ENCODE measurements around the gene CNTNAP4.

The CNTNAP4 gene

DNA sequence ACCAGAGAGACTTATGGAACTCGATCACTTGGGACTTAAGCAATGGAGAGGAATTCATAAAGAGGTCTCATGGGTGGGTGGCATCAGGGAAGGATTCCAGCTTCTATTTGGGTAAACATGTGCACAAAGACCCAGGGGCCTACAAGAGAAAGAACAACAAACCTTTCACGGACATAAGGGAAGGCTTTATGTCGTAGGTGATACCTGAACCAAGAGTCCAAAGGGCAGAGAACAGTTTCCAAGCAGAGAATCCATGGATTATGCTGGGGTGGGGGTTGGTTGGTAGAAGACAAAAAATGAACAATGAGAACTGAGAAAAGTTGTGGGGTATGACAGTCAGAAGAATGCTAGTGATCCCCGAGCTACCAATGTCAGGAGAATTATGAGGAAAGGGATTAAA lies 119.8 kb downstream of the CNTNAP4 start:
- DNase-seq (ENCODE audit: low spot score) = no peak

DNA sequence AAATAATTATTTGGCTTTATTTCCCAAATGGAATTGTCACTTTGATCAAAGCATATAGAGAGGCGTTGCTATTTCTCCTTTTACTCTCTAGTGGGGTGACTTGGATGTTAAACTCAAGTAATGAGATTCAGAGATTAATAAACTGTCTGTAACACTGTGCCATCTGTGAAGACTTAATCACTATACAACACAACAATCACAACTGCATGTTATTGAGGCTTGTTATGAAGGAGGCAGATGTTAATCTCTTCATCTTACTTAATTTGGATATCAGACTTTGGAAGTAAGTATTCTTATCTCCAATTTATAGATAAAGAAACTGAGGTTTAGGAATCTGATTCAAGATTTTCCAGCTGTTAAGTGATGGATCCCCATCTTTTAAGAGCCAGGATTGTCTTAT lies 132.5 kb downstream of the CNTNAP4 start:
- no peak for DNase-seq (ENCODE audit: low spot score)

DNA sequence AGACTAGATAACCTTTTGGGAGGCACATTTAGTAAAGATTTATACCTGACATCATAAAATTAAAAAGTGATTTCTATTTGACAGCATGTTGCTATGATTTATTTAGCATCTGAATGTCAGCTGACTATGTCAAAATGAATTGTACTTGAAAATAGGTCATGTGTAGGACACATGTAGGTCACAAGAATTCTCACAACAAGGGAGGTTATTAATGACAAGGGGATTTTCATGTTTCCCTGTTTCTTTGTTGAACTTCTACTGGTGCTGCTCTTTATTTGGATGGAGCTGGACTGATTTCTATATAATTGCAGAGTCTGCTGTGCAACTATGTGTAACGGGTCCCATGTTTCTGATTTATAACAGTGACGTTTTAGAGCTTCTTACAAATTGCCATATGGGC lies 144.4 kb downstream of the CNTNAP4 start:
- no peak for DNase-seq (ENCODE audit: low spot score)

DNA sequence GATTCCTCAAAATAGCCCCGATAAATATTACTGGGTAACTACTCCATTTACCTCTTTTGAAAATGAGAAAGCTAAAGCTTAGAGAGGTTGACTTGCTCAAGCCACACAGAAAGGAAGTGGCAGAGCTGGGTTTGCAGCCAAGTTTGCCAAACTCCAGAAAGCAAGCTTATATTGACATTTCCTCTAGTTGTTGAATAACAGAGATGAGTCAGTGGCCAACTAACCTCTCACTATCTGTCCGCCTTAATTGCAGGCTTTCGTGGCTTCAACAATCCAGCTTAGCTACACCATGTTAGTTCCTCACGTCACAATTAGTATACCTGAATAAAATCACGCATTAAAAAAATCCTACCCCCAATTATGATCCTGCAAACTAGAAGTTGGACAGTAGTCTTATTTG lies 151.7 kb downstream of the CNTNAP4 start:
- DNase-seq (ENCODE audit: low spot score) = no peak

DNA sequence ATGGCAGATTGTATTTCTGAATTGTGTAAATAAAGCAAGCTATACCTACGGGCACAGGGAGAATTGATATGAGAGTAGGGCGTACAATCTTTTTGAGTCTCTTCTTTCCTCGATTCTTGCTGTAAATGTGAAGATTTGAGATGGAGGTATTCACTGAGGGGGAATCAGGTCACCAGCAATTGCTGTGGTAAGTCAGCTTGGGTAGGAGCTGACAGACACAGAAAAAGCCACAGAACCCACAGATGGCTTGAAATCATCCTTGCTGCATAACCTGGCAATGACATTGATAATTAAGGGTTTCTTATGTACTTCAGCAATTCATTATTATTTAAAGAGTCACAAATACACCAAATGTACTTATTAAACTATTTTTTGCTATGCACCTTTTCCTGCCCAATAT lies 164.2 kb downstream of the CNTNAP4 start:
- DNase-seq (ENCODE audit: low spot score) = no peak

DNA sequence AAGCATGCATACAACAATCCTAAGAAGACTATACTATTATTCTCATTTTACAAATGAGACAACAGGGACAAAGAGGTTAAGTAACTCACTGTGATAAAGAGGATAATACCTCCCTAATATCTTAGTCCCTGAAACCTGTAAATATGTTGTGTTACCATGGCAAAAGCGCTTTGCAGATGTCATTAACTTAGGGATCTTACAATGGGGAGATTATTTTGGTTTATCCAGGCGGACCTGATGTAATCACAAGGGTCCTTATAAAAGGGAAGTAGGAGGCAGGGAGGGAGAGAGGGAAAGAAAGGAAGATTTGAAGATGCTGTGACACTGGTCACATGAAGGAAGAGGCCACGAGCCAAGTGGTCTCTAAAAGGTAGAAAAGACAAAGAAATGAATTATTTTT lies 164.7 kb downstream of the CNTNAP4 start:
- no peak for DNase-seq (ENCODE audit: low spot score)

DNA sequence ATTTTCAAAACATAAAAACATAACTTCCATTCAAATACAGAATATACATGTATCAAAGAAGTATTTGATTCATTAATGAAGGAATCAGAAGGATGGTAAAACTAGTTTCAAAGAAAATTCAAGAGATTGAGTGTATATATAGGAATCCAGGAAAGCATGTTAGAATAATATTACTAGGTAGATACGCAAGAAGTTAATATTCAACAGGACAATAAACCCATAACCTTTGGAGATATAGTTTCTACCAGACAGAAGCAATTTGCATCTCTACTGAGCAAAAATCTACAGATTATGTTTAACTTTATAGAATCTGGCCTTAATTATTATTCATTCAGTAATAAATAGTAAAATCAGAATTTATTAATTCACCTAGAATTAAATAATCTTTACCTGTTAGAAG lies 166.8 kb downstream of the CNTNAP4 start:
- no peak for DNase-seq (ENCODE audit: low spot score)

DNA sequence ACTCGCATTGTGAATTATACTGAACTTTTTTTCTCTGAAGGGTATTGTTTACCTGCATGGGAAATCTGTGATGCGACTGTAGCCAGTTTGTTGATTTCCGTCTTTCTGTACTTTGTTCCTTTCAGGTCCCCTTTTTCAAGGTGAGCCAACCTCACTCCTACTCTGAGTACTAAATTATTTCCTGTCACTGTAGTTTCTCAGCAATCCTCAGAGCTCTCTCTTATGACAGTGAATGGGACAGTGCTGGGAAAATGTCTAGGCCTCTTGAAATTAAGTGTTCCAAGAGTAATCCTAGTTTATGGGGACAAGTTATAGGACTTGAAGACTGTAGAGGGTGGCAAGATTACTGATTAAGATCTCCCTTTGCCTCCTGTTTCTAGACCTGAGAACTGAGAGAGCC lies 167.6 kb downstream of the CNTNAP4 start:
- DNase-seq (ENCODE audit: low spot score) = no peak

DNA sequence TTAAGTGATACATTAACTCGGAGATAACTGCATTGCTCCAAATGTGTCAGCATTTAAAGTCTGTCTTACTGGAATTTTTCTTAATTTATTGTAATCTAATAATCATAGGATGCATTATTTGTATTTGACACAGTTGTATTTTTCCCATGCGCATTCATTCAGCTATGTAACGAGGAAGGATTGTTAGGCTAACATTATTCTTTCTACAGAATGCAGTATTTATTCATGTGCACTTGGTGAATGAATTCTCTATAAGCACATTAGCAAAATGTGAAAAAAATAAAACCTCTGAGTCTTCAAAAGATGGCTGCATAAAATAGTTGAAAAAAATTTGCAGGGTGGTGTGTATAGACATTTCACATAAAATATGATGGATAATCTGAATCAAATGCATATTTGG lies 168.6 kb downstream of the CNTNAP4 start:
- no peak for DNase-seq (ENCODE audit: low spot score)

DNA sequence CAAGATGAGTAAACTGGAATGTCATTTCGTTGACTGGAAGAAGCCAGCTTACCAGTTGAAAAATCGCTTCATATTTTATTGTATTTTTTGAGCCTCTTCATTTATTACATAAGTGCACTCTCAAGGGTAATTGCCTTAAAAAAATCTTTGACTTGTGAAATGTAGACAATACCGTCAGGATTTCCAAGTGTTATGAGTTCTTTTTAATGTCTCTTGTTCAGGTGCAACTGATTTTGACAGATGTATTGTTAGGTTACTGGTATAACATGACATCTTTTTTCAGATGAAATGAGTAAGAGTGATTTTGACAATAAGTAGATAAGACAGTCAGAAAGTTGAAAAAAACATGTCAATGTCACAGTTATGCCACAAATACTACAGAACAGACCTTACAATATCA lies 169.1 kb downstream of the CNTNAP4 start:
- DNase-seq (ENCODE audit: low spot score) = no peak

DNA sequence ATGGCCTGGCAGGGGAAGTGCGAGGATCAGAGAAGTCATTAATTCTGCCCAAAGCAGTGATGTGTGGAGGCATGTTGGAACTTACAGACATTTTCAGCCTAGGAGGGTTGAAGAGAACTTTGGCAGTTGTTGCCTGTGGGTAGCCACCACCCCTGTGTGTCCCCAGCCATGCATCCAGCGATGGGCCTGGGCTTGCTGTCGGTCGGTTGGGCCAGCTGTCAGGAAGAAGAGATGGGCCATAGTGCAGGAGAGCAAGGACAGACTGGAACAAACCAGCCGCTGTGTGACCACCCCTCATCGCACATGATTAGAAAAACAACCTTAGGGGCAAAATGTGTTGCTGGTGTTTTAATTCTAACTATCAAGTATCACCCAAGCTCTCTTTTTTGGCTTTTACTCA lies 173.7 kb downstream of the CNTNAP4 start:
- DNase-seq (ENCODE audit: low spot score) = no peak

DNA sequence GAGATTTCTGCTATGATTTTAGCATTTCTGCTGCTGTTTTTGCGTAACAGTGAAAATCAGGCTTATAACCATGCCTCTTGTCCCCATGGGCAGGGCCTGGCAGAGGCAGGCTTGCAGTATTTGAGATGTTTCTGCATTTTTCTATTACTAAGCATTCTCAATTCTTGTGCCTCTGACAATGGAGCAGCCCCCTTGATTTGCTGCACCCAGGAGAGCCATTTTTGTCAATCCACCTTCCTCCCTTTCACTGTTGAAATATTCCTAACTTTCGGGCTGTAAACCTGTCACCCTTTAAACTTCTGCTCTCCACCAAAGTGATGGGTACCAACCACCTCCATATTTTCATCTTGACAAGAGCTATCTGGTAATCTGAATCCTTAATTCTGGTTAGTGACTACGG lies 178.1 kb downstream of the CNTNAP4 start:
- no peak for DNase-seq (ENCODE audit: low spot score)

DNA sequence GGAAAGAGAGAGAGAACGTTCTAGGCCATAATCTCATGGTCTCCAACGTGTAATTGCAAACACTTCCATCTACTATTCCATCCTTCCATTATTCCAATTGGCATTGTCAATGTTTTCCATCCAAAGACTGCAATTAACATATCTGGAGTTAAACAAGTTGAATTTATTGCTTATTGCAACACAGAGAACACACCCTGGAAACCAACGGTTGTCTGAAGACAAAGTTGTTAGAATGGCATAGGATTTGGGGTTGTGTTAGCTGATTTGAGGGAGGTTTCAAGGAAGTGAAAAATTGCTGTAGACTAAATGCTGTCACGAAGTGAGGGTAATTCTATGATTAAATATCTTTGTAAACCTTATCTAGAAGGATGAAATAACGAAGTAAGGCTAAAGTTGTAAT lies 178.8 kb downstream of the CNTNAP4 start:
- no peak for DNase-seq (ENCODE audit: low spot score)

DNA sequence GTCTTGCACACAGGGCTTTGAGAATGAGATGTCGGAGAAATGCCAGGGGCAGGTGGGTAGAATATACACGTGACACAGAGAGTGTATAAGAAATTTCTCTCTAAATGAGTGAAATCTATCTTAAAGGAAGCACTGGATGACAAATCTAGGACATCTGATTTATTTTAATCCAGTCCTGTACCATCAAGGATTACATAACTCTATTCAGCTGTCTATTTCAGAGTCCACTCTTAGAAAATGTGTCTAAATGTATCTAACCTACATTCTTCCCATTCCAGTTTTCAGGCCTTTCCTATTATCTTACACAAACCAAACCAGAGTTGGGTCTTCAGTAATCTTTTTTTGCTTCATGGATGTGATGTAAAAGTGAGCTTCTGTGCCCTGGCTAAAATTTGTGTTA lies 181.9 kb downstream of the CNTNAP4 start:
- DNase-seq (ENCODE audit: low spot score) = no peak

DNA sequence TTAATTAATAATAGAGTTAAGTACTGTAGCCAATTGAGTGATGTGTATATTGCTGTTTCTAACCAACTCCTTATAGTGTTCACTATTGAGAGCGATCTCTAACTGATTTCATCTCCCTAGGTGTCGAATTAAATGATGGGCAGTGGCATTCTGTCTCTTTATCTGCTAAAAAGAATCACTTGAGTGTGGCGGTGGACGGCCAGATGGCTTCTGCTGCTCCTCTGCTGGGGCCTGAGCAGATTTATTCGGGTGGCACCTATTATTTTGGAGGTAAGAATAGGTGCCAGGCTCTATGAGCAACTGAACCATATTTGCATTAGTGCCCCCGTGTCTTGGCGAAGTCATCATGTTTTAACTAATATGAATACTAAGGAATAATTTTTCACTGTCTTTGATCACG lies 184.6 kb downstream of the CNTNAP4 start:
- no peak for DNase-seq (ENCODE audit: low spot score)

DNA sequence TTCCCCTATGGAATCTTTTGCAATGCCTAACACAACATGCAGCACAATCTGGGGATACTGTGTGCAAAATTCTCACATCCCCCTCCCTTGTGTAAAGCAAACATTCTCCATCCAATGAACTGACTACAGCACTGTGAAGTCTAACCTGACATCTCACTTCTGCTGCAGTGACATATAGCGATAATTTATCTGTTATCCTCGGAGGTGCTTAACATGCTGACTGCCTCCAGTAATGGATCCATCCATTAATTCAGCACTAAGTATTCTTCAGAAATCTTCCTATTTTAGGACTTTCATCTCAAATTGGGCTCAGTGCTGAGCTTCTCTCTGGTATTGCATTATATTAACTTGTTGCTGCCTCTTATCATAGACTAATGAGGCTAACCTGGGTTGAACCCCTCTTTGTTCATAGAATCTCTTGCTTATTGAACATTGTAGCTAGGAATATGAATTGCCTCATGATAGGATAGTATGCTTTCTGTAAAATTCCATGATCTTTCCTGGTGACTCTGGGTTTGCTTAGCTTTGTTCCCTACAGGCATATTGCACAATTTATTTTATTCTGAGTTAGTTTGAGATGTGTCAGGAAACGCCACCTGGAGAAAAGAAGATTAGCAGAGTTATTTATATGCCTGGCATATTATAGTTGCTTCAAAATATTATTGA lies 187.9 kb downstream of the CNTNAP4 start:
- no peak for DNase-seq (ENCODE audit: low spot score)

DNA sequence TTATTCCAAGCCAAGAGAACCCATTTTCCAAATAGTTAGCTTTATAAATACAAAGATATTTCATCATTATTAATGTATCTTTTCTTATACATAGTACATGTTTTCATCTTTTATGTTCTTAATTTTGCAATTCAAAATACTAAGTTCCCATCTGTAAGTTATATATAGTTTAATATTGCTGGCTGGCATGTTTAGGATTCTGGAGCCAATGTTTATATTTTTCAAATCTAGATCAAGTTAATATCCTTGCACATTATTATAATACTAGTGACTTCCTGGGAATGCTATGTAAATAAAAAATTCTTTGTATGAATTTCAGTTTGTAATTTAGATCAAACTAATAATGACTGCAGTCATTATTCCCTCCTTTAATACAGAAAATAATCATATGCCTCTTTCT lies 189.7 kb downstream of the CNTNAP4 start:
- DNase-seq (ENCODE audit: low spot score) = no peak

DNA sequence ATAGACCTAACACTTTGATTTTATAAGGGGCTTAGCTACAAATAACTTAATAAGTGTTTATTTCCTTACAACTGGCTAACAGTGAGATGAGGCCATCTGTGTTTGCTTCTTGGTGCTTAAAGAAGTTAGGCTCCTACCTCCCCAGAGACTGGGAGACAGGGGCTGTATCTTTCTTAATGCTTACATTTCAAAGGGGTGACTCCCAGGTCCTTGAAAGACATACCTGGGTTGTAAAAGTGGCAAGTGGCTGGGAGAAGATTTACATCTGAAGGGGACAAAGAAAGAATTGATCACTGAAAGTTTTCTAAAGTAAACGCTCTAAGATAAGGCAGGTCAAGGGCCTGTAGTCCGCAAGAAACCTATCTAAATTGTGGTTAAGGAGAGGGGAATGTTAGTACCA lies 196.8 kb downstream of the CNTNAP4 start:
- no peak for DNase-seq (ENCODE audit: low spot score)

DNA sequence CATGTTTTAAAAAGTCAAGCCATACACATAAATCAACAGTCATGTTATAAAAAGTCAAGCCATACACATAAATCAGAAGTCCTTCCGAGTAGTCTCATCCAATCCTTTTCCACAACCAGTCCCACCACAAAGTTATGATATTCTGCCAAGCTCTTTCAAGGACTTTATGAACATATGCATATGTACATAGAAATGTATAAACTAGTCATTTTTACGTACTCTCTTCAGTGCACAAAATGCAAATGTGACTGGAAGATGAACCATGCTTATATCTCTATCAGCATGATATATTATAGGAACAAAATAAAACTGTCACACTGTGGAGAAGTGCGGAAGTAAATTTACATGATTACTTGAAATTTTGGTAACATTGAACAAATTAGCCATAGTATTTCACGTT lies 200.9 kb downstream of the CNTNAP4 start:
- DNase-seq (ENCODE audit: low spot score) = no peak

DNA sequence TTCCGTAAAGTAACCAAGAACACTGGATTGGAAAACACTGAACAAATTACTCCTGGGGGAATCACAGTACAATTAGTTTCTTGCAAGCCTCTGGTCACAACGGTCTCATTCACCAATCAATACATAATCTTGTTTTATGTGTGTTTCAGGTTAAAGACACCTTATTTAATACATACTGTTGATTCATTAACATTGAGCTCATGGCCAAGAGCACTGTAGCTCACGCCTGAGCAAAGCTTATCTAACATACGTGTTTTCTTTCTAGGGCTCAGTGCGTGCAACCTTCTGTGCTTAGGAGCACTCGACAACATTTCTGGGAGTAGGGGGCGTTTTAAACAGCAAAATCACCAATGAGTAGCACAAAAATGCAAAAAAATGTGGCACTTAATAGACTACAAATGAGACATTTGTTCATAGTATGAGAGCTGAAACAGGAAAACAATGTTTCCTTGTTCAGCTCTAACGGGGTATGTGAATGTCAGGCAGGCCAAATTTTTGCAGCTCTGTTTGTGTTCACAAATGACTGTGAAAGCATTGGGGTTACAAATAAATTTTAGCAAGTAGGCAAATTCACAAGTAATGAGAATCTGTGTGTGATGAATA lies 206.2 kb downstream of the CNTNAP4 start:
- DNase-seq (ENCODE audit: low spot score) = no peak

DNA sequence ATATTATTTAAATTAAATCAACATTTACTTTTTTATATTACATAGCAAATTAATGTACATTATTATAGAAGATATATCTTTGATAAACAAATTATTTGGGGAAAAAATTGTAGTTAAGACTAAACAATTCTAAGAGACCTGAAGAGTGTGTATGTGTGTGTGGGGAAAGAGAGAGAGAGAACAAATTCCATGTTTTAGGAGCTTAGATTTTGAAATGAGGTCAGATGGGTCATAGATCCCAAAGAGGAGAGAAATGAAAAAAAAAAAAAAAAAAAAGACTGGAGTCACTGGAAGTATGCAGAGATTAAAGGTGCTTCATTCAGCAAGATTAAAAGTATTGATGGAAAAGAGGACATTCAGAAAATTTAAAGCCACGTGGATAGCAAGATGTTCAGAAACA lies 206.8 kb downstream of the CNTNAP4 start:
- no peak for DNase-seq (ENCODE audit: low spot score)

DNA sequence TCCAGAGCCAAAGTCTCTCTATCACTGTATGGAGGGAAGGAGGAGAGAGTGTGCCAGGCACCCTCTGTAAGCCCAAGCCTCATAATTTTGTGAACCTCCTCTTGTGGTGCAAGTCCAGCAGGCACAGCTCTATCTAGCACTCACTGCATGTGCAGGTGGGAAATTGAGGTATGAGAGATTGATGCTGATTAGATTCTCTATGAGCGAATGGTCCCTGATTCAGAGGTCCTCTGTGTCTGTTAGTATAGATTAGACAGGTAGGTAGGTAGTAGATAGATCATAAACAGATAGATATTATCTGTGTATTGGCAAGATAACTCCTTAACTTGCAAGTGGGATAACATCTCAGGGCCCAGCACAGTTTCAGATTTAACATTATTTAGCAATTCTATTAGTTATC lies 209.5 kb downstream of the CNTNAP4 start:
- no peak for DNase-seq (ENCODE audit: low spot score)

DNA sequence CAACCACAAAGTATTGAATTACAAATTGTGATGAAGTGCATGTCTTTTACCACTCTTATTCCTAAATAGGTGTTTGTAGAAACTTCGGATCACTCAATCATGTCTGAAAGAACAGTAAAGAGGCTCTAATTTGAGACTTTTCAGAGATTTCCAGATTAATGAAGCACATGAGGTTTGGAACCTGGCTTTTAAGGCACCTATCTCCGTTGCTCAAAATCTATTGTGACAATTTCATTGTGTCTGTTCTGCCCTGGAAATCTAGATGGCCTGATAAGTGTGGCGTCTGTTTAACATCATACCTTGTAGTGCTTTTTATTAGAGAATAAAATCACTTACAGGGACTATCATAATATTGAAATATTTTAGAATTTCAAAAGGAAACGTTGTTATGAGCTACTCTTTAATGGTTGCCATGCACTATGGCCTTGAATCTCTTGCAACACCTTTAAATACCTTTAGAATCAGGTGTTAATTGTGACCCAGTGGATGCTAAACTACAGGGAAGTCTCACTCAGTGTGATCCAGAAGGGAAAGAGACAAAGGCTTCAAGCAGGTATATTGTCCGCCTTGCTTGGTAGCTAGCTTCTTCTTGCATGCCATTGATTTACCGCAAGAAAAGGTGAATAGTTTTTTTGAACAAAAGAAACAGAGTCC lies 210.3 kb downstream of the CNTNAP4 start:
- DNase-seq (ENCODE audit: low spot score) = no peak

DNA sequence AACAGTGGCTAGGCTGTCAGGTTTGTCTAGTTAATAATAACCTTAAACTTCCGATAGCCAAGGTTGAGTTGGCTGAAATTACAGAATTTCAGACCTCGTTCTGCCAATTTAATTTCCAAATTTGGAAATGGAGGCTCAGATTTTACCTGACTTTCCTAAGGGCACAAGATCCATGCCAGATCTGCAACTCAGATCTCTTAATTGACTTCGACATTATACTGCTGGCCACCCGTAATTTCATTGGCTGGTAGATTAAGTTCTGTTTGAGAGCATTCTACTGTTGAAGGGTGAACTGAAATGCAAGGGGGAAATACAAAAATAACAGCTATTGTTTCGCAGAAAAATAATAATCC lies 210.8 kb downstream of the CNTNAP4 start:
- no peak for DNase-seq (ENCODE audit: low spot score)
